Erythroblast (primary cell): ENCODE data around the gene IL1RAPL1.

Experiments used
- GATA1 ChIP-seq: IDR thresholded peaks from 2 replicates; pipeline ENCODE4 v1.6.1; 2011; ENCODE audit warnings: low read depth, mild to moderate bottlenecking, control low read depth, low read length, moderate library complexity
- POLR2A ChIP-seq: IDR thresholded peaks from 2 replicates; pipeline ENCODE4 v1.6.1; 2011; ENCODE audit warnings: mild to moderate bottlenecking, low read length

DNA sequence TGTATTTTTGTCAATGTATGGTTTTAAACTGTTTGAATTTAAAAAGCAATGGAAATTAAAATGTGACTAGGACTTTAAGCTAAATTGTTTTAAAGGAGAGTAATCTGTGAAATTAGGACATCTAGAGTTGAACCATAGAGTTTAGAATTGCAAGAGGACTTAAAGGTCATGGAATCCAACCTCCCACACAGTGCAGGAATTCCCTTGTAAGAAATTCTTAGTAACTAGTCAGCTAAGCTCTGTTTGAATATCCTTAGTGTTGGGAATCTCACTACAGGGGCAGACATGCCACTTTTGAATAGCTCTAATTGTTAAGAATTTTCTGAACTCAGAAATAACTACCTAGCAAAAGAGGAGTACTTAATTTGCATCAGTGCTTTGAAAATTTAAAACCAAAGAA, 292.9 kb downstream of the IL1RAPL1 start:
- TF ChIP-seq POLR2A = no peak
- no peak for TF ChIP-seq GATA1
